Measurements from ENCODE around the gene PPAT.
"Not testable (repeated sequence)": the region's sequence is repeated elsewhere in the genome, so short reads cannot be mapped to it uniquely, and the experiment has no call there.

PPAT gene

DNA sequence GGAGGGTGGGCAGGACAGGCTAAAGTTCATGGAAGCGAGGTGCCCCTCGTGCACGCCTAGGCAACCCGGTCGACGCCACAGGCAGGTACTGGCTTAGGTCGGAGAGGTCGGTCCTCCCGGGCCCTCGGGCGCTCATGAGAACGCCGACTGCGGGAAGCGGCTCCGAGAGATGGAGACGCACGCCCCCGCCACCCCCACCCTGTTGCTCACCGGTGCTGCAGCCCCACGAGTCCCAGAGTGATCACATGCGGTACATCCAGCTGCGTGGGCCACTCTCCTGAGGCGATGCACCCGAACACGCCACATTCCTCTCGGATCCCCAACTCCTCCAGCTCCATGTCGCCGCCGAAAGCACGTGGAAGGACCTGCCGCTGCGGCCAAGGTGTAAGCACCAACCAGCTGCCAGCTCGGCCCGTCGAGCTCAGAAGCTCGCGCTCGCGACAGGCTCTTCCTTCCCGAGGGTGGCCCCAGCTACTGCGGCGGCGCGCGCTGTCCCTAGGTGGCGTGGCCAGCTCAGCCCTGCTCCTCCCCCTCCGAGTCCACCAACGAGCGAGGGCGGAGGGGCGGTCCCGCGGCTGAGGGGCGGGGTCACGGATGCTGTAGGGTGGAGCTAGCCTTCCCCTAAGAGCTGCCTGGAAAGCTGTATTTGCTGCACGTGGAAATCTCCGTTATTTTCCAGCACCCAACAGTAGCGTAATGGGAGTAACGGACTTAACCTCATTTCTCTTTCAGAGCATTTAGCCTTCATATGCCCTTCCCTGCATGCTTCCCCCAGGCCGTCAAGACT, at the start of gene PPAT:
TSS of gene PPAT (minus strand) at position 476 of the 787 bp plus-strand sequence. CDS start at position 338, 138 bp downstream.
- Histone ChIP-seq H3K9me3 (ENCODE audit: control insufficient read depth, insufficient read depth, low read depth, low read length) (no peaks in the 10 kb centered on the region), H3K9ac (ENCODE audit: low read length) (peak within 1 kb of the TSS; percentile 95), H3K27ac (ENCODE audit: low read depth, low read length) (peak within 1 kb of the TSS; percentile 91), H3K4me3 (ENCODE audit: low read depth, low read length) (peak within 1 kb of the TSS; percentile 93), H3K36me3 (ENCODE audit: control insufficient read depth, insufficient read depth, low read length) (peaks cover 11% of the 10 kb centered on the region), H3K4me1 (ENCODE audit: control insufficient read depth, insufficient read depth, low read length) (peaks cover 13% of the 10 kb centered on the region), H3K27me3 (ENCODE audit: control insufficient read depth, insufficient read depth, low read length) (no peaks in the 10 kb centered on the region)

DNA sequence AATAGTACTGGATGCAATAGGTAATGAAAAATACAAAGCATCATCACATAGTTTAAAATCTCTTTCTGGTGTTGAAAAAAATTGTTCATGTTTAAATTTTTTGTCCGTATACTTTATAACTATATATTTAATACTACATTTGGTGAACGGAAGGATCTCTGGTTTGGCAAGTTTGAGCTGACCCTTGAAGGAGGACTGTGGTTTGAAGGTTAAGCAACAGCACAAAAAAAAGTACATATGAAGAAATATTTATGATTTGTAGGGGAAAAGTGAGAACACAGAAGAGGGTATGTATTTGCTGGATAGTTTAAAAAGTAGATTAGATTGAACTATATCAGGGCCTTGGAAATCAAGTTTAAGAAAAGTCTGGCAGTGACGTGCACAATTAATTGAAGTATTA, 45.3 kb upstream of the PPAT start:
- Histone ChIP-seq H3K4me1 (ENCODE audit: control insufficient read depth, insufficient read depth, low read length) (no peaks in the 10 kb centered on the region), H3K36me3 (ENCODE audit: control insufficient read depth, insufficient read depth, low read length) (peaks cover 93% of the 10 kb centered on the region)

DNA sequence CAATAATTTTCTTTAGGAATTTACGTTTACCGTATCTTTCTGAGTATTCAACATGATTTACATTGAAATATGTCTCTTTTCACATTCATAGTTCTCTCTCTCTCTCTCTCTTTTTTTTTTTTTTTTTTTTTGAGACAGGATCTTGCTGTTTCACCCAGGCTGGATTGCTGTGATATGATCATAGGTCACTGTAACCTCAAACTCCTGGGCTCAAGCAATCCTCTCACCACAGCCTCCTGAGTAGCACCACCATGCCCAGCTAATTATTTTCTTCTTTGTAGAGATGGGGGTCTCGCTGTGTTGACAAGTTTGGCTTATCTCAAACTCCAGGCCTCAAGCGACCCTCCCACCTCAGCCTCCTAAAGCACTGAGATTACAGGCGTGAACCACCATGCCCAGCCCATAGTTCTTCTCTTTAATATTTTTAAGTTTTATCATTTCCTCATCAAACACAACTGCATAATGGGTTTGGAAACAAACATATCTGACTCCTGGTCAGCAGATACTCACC, 41.8 kb upstream of the PPAT start:
- no peak overlapping the region for H3K4me3 ChIP-seq (ENCODE audit: low read depth, low read length)
- no peaks in the 10 kb centered on the region for H3K4me1 ChIP-seq (ENCODE audit: control insufficient read depth, insufficient read depth, low read length)
- H3K9ac ChIP-seq (ENCODE audit: low read length), result no peak overlapping the region
- H3K27ac ChIP-seq (ENCODE audit: low read depth, low read length), result no peak overlapping the region
- H3K27me3 ChIP-seq (ENCODE audit: control insufficient read depth, insufficient read depth, low read length), result no peaks in the 10 kb centered on the region
- H3K9me3 ChIP-seq (ENCODE audit: control insufficient read depth, insufficient read depth, low read depth, low read length), result no peaks in the 10 kb centered on the region
- H3K36me3 ChIP-seq (ENCODE audit: control insufficient read depth, insufficient read depth, low read length), result peaks cover 92% of the 10 kb centered on the region

More for the DNA sequence above, 45.3 kb upstream of the PPAT start:
- no peak overlapping the region for H3K27ac ChIP-seq (ENCODE audit: low read depth, low read length)
- no peak overlapping the region for H3K9ac ChIP-seq (ENCODE audit: low read length)
- H3K27me3 ChIP-seq (ENCODE audit: control insufficient read depth, insufficient read depth, low read length), result no peaks in the 10 kb centered on the region
- no peak overlapping the region for H3K4me3 ChIP-seq (ENCODE audit: low read depth, low read length)
- no peaks in the 10 kb centered on the region for H3K9me3 ChIP-seq (ENCODE audit: control insufficient read depth, insufficient read depth, low read depth, low read length)

DNA sequence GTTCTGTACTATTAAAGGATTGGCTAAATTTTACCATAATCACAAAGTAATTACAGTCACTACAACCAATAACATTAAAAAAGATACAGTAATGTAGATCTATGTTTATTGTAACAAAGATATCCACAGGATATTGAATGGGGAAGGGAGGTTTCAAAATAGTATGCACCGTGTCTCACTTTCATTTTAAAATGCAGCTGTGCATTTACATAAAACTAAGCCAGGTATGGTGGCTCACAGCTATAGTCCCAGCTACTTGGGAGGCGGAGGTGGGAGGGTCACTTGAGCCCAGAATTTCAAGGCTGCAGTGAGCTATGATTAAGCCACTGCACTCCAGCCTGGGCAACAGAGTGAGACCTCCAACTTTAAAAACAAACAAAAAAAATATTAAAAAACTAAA, 40.5 kb upstream of the PPAT start:
- no peak overlapping the region for H3K27ac ChIP-seq (ENCODE audit: low read depth, low read length)

DNA sequence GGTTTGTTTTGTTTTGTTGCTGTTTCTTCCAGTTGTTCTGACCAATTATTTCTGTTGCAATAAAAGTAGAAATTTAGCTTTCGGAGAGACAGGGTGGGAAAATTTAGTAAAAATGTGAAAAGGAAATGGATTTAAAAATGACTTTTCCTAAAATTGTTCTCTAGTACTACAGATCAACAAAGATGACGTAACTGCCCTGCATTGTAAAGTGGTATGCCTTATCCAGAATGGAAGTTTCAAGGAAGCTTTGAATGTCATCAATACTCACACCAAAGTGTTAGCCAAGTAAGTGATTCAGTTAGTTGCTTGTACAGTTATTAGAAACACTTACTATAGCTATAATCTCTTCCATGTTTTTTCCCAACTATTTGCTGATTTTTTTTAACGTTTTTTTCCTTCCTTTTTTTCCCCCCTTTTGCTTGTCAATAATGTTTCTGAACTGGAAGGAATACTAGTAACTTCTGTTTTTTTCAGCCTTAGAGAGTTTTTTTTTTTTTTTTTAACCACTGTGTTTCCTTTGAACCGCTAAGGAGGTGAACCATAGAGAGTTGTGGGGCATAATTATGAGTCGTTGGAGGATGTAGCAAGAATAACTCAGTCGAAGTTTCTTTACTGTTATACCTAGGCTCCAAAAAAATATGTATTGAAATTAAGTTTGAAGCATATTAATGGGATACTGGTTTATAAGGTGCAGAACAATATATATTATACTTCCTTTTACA, 34.2 kb upstream of the PPAT start:
- Histone ChIP-seq H3K4me3 (ENCODE audit: low read depth, low read length) (peak overlapping the region; percentile 94; the same call in 1 of the 2 replicates), H3K27me3 (ENCODE audit: control insufficient read depth, insufficient read depth, low read length) (no peaks in the 10 kb centered on the region), H3K9ac (ENCODE audit: low read length) (no peak overlapping the region), H3K27ac (ENCODE audit: low read depth, low read length) (no peak overlapping the region), H3K9me3 (ENCODE audit: control insufficient read depth, insufficient read depth, low read depth, low read length) (no peaks in the 10 kb centered on the region), H3K36me3 (ENCODE audit: control insufficient read depth, insufficient read depth, low read length) (peaks cover 48% of the 10 kb centered on the region), H3K4me1 (ENCODE audit: control insufficient read depth, insufficient read depth, low read length) (peaks cover 15% of the 10 kb centered on the region)

More for the DNA sequence above, 40.5 kb upstream of the PPAT start:
- no peaks in the 10 kb centered on the region for H3K4me1 ChIP-seq (ENCODE audit: control insufficient read depth, insufficient read depth, low read length)
- no peak overlapping the region for H3K9ac ChIP-seq (ENCODE audit: low read length)
- no peaks in the 10 kb centered on the region for H3K27me3 ChIP-seq (ENCODE audit: control insufficient read depth, insufficient read depth, low read length)
- H3K36me3 ChIP-seq (ENCODE audit: control insufficient read depth, insufficient read depth, low read length), result peaks cover 93% of the 10 kb centered on the region
- no peaks in the 10 kb centered on the region for H3K9me3 ChIP-seq (ENCODE audit: control insufficient read depth, insufficient read depth, low read depth, low read length)
- no peak overlapping the region for H3K4me3 ChIP-seq (ENCODE audit: low read depth, low read length)

DNA sequence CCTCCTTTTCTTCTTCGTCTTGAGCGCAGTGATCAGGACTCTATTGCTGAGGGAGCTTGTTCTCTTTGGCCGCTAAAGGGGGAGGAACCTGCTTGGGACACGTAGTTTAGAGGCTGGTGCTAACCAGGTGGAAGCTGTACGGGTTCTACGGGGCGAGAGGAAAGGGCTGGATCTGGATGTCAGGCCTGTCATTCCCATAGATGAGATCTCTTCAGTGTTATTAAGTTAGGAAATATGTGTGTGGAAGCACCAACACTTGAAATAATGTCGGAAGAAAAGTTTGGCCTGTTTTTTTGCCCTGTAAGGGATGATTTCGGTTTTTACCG, 32.6 kb upstream of the PPAT start:
- Histone ChIP-seq H3K9ac (ENCODE audit: low read length) (peak overlapping the region; percentile 88), H3K27me3 (ENCODE audit: control insufficient read depth, insufficient read depth, low read length) (no peaks in the 10 kb centered on the region), H3K4me3 (ENCODE audit: low read depth, low read length) (peak overlapping the region; percentile 94), H3K4me1 (ENCODE audit: control insufficient read depth, insufficient read depth, low read length) (peaks cover 15% of the 10 kb centered on the region), H3K27ac (ENCODE audit: low read depth, low read length) (peak overlapping the region; percentile 85), H3K9me3 (ENCODE audit: control insufficient read depth, insufficient read depth, low read depth, low read length) (no peaks in the 10 kb centered on the region), H3K36me3 (ENCODE audit: control insufficient read depth, insufficient read depth, low read length) (peaks cover 37% of the 10 kb centered on the region)

DNA sequence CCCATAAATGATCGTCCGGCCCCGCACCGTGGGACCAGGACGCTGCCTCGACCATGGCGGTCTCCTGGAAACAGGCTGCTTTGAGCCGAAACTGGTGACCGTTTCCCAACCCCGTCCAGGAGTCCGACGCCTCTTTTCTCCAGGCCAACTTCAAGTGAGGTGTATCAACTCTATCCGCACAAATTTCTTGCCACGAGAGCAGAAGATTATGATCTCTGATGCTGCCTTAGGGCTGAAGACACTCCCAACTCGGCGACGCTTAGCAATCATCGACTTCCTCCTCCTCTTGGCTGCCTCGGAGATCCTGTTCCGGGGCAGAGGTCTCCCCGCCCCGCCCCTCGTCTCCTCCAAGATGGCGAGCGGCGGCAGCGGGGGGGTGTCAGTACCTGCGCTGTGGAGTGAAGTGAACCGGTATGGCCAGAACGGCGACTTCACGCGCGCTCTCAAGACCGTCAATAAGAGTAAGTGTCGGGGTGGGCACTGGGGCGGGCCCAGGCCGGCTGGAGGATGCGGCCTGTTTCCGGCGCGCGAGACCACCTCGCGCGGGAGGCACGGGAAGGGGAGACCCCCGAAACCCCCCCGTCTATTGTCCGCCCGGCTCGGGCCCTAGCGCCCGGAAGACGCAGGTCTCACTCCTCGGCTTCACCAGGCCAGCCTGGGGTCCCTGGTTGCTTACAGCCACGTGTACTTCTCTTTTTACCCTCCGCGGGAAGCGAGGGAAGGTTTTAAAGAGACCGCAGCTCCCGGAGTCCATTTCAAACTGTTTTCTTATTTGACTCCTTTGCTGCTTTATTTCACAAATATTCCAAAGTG, 32.1 kb upstream of the PPAT start, which contains the start of gene SRP72:
TSS of gene SRP72 (plus strand) at position 334 of the 813 bp plus-strand sequence. CDS start at position 353, 19 bp downstream.
- H3K27me3 ChIP-seq (ENCODE audit: control insufficient read depth, insufficient read depth, low read length), result no peaks in the 10 kb centered on the region
- no peaks in the 10 kb centered on the region for H3K9me3 ChIP-seq (ENCODE audit: control insufficient read depth, insufficient read depth, low read depth, low read length)
- peaks cover 15% of the 10 kb centered on the region for H3K4me1 ChIP-seq (ENCODE audit: control insufficient read depth, insufficient read depth, low read length)
- peak within 1 kb of the TSS; percentile 88 for H3K9ac ChIP-seq (ENCODE audit: low read length)
- H3K27ac ChIP-seq (ENCODE audit: low read depth, low read length), result peak within 1 kb of the TSS; percentile 85
- peak within 1 kb of the TSS; percentile 94 for H3K4me3 ChIP-seq (ENCODE audit: low read depth, low read length)
- H3K36me3 ChIP-seq (ENCODE audit: control insufficient read depth, insufficient read depth, low read length), result peaks cover 35% of the 10 kb centered on the region

DNA sequence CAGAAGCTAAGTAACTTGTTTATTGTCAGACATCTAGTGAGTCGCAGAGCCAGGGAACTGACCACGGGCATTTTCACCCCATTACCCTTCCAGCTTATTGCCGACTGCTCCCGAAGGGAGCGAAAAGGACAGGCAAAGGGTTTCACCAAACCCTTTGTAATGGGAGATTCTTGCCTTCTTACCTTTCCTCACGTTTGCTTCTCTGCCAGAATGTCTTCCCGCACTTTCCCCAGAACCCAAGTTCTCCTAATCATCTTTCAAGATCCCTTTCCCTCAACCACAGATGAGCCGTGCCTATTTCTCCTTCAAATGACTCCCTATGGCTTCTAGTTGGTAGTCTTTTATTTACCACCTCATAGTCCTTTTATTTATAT, 31.5 kb upstream of the PPAT start:
- H3K27ac ChIP-seq (ENCODE audit: low read depth, low read length), result peak overlapping the region; percentile 85
- H3K9ac ChIP-seq (ENCODE audit: low read length), result peak overlapping the region; percentile 88
- H3K9me3 ChIP-seq (ENCODE audit: control insufficient read depth, insufficient read depth, low read depth, low read length), result no peaks in the 10 kb centered on the region
- peaks cover 15% of the 10 kb centered on the region for H3K4me1 ChIP-seq (ENCODE audit: control insufficient read depth, insufficient read depth, low read length)
- H3K4me3 ChIP-seq (ENCODE audit: low read depth, low read length), result peak overlapping the region; percentile 94
- peaks cover 35% of the 10 kb centered on the region for H3K36me3 ChIP-seq (ENCODE audit: control insufficient read depth, insufficient read depth, low read length)
- H3K27me3 ChIP-seq (ENCODE audit: control insufficient read depth, insufficient read depth, low read length), result no peaks in the 10 kb centered on the region

DNA sequence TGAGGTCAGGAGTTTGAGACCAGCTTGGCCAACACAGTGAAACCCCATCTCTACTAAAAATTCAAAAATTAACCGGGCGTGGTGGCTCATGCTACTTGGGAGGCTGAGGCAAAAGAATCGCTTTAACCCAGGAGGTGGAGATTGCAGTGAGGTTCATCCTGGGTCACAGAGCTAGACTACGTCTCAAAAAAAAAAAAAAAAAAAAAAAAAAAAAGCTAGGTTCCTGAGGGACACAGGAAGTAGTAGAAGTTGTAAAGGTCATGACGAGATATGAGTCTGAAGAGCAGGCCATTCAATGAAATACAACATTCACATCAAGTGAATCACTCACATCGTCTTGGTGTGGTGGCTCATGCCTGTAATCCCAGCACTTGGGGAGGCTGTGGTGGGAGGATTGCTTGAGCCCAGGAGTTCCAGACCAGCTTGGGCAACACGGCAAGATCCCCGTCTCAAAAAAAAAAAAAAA, 30.9 kb upstream of the PPAT start:
- H3K9me3 ChIP-seq (ENCODE audit: control insufficient read depth, insufficient read depth, low read depth, low read length), result not testable (repeated sequence)
- H3K9ac ChIP-seq (ENCODE audit: low read length), result peak overlapping the region; percentile 88
- H3K4me3 ChIP-seq (ENCODE audit: low read depth, low read length), result peak overlapping the region; percentile 94

DNA sequence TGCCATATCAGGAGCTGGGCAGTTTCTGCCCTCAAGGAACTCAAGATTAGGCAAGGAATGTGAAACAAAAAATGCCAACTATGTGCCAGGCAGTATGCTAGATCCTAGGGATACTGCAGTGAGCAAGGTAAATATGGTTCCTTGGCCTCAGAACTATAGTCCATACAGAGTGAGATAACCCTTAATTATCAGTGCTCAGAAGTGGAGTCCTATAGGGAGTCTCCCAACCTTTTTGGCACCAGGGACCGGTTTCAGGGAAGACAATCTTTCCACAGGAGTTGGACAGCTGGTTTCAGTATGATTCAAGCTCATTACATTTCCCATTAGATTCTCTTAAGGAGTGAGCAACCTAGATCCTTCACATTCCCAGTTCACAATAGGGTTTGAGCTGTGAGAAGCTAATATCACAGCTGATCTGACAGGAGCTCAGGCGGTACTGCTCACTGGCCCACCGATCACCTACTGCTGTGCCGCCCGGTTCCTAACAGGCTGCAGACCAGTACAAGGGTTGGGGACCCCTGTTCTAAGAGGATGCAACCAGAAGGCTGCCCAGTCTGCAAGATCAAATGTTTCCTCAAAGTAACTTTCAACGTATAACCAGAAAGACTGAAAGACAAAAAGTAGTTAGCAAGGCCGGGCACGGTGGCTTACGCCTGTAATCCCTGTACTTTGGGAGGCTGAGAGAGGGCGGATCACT, 30.3 kb upstream of the PPAT start:
- H3K4me3 ChIP-seq (ENCODE audit: low read depth, low read length), result peak overlapping the region; percentile 94
- H3K27ac ChIP-seq (ENCODE audit: low read depth, low read length), result no peak overlapping the region
- H3K27me3 ChIP-seq (ENCODE audit: control insufficient read depth, insufficient read depth, low read length), result no peaks in the 10 kb centered on the region
- peaks cover 35% of the 10 kb centered on the region for H3K36me3 ChIP-seq (ENCODE audit: control insufficient read depth, insufficient read depth, low read length)
- no peaks in the 10 kb centered on the region for H3K9me3 ChIP-seq (ENCODE audit: control insufficient read depth, insufficient read depth, low read depth, low read length)
- peak overlapping the region; percentile 18 for H3K9ac ChIP-seq (ENCODE audit: low read length)
- H3K4me1 ChIP-seq (ENCODE audit: control insufficient read depth, insufficient read depth, low read length), result peaks cover 15% of the 10 kb centered on the region

More for the DNA sequence above, 30.9 kb upstream of the PPAT start:
- peak overlapping the region; percentile 85; the same call in 1 of the 2 replicates for H3K27ac ChIP-seq (ENCODE audit: low read depth, low read length)
- peaks cover 35% of the 10 kb centered on the region for H3K36me3 ChIP-seq (ENCODE audit: control insufficient read depth, insufficient read depth, low read length)
- H3K4me1 ChIP-seq (ENCODE audit: control insufficient read depth, insufficient read depth, low read length), result peaks cover 15% of the 10 kb centered on the region
- not testable (repeated sequence) for H3K27me3 ChIP-seq (ENCODE audit: control insufficient read depth, insufficient read depth, low read length)

All from HUES6 (cell line).